HG03469 (cell line): ENCODE measurements around the gene EDN2.

Experiments used
- ATAC-seq: cut with Tn5 transposase; IDR thresholded peaks from one replicate; pipeline ENCODE4 v1.9.1; 2021; ENCODE audit warnings: mild to moderate bottlenecking, moderate library complexity, moderate number of reproducible peaks; ENCODE audit not compliant: unreplicated experiment

The EDN2 gene

GRCh38 chr1:41484402-41485241 is at the start of gene EDN2:
Gene EDN2 (minus strand): TSS chr1:41484683. CDS start chr1:41484601, 82 bp downstream.
- no peak for ATAC-seq

- ATAC-seq: no peak
These were observed 49.2 kb upstream of the EDN2 start for GRCh38 chr1:41533731-41534080.

GRCh38 chr1:41533016-41533730 is 48.7 kb upstream of the EDN2 start:
- no peak for ATAC-seq

- no peak for ATAC-seq
These were observed 47.9 kb upstream of the EDN2 start for GRCh38 chr1:41532206-41532975.

- ATAC-seq: no peak
These were observed 45.9 kb upstream of the EDN2 start for GRCh38 chr1:41530411-41530810.

GRCh38 chr1:41529621-41530395 is 45.3 kb upstream of the EDN2 start:
- no peak for ATAC-seq

- no peak for ATAC-seq
These were observed 44.5 kb upstream of the EDN2 start for GRCh38 chr1:41528726-41529605.

- no peak for ATAC-seq
These were observed 43.6 kb upstream of the EDN2 start for GRCh38 chr1:41528106-41528505.

- ATAC-seq: no peak
These were observed 42.6 kb upstream of the EDN2 start for GRCh38 chr1:41526956-41527561.

GRCh38 chr1:41525891-41526587 is 41.6 kb upstream of the EDN2 start:
- ATAC-seq: no peak

- ATAC-seq: no peak
These were observed 40.5 kb upstream of the EDN2 start for GRCh38 chr1:41524676-41525675.

- no peak for ATAC-seq
These were observed 39.6 kb upstream of the EDN2 start for GRCh38 chr1:41523949-41524675.

GRCh38 chr1:41523071-41523470 is 38.6 kb upstream of the EDN2 start:
- no peak for ATAC-seq

- ATAC-seq: no peak
These were observed 37.3 kb upstream of the EDN2 start for GRCh38 chr1:41521766-41522165.

GRCh38 chr1:41520951-41521752 is 36.7 kb upstream of the EDN2 start:
- no peak for ATAC-seq

- no peak for ATAC-seq
These were observed 35.2 kb upstream of the EDN2 start for GRCh38 chr1:41519667-41520066.
